ENCODE data around the gene ATXN1. TPM values are rescaled to one million over a fixed set of nuclear protein-coding genes. Genes with fewer than 3 reads are reported as not detected.

The ATXN1 gene
- total RNA-seq, 4 donors from 2014 or later = 26.4 to 46.4 (median 36.1) TPM

- TF ChIP-seq CTCF (IDR thresholded peaks at IDR 0.05) = no peak
- DNase-seq (ENCODE audit: low spot score) = no peak
- no peak for ATAC-seq (ENCODE audit: low FRiP score)
These were observed 399.0 kb downstream of the ATXN1 start for GRCh38 chr6:16362296-16362695.

- no peak for DNase-seq (ENCODE audit: low spot score)
- no peak for ATAC-seq (ENCODE audit: low FRiP score)
- TF ChIP-seq CTCF (IDR thresholded peaks at IDR 0.05) = no peak
These were observed 399.4 kb downstream of the ATXN1 start for GRCh38 chr6:16361861-16362260.

- ATAC-seq (ENCODE audit: low FRiP score) (no peak), DNase-seq (ENCODE audit: low spot score) (no peak)
- TF ChIP-seq CTCF (IDR thresholded peaks at IDR 0.05) = no peak
These were observed 400.1 kb downstream of the ATXN1 start for GRCh38 chr6:16361121-16361520.

- no peak for TF ChIP-seq CTCF (IDR thresholded peaks at IDR 0.05)
- no peak for ATAC-seq (ENCODE audit: low FRiP score)
- DNase-seq (ENCODE audit: low spot score) = no peak
These were observed 400.9 kb downstream of the ATXN1 start for GRCh38 chr6:16360365-16360764.

- DNase-seq (ENCODE audit: low spot score) (no peak), ATAC-seq (ENCODE audit: low FRiP score) (no peak)
- no peak for TF ChIP-seq CTCF (IDR thresholded peaks at IDR 0.05)
These were observed 401.7 kb downstream of the ATXN1 start for GRCh38 chr6:16359563-16359962.

GRCh38 chr6:16358531-16359138 is 402.6 kb downstream of the ATXN1 start:
- no peak for DNase-seq (ENCODE audit: low spot score)
- TF ChIP-seq CTCF (IDR thresholded peaks at IDR 0.05) = no peak
- ATAC-seq (ENCODE audit: low FRiP score) = no peak

GRCh38 chr6:16355699-16356446 is 405.4 kb downstream of the ATXN1 start:
- DNase-seq (ENCODE audit: low spot score) = no peak
- ATAC-seq (ENCODE audit: low FRiP score) = no peak
- no peak for TF ChIP-seq CTCF (IDR thresholded peaks at IDR 0.05)
